ES-I3 (cell line): ENCODE results near the gene MARCO.
"Not testable (repeated sequence)": the region's sequence is repeated elsewhere in the genome, so short reads cannot be mapped to it uniquely, and the experiment has no call there.

ENCODE experiments used
- H3K36me3 ChIP-seq: 2 replicates; pipeline ENCODE4 v1.6.1; 2013; ENCODE audit warnings: mild to moderate bottlenecking, low read length, control low read depth, moderate library complexity; ENCODE audit not compliant: insufficient read depth
- H3K4me1 ChIP-seq: 2 replicates; pipeline ENCODE4 v1.6.1; 2013; ENCODE audit warnings: mild to moderate bottlenecking, control low read depth, low read length; ENCODE audit not compliant: insufficient read depth
- H3K9ac ChIP-seq: 2 replicates; pipeline ENCODE4 v1.6.1; 2013; ENCODE audit warnings: low read depth, mild to moderate bottlenecking, low read length, moderate library complexity
- H3K9me3 ChIP-seq: 2 replicates; pipeline ENCODE4 v1.6.1; 2013; ENCODE audit warnings: mild to moderate bottlenecking, low read length, moderate library complexity; ENCODE audit not compliant: control insufficient read depth, insufficient read depth

MARCO gene

DNA sequence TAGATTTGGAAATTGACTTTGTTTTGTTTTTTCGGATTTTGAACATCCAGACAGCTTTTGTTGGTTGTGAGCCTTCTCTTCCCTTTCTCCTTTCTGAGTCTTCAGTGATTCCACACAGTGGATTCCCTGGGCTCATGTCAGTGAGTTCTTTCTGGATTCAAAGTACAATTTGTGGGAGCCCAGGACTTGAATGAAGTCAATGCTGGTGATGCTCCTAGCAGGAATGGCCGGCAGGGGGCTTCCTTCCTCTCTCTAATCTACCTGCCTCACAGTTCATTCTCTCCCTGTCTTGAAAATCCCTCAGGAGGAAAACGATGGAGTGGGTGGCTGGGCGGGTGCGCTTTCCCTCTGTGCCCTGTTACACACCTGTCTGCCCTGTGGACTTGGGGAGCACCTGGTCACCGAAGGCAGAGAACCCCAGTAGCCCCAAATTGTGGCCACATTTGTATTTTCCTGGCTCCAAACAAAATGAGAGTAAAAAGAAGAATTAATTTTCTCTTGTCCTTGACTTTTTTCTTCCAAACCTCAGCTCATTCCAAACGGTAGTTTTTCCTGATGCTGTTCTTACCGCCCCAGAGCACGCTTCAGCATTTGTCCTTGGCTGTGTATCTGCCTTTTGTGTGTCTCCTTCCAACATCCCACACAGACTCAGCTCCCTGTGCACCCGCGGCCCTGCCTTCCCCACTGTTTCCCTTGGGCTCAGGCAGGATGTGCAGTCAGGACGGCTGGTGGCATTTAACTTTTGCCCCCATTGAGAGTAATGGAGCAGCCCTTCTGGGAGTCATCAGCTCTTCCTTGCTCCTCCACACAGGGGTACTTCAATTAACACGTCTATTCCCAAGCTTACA, 86.6 kb downstream of the MARCO start:
- H3K36me3 ChIP-seq, result no peaks in the 10 kb centered on the region
- no peaks in the 10 kb centered on the region for H3K9me3 ChIP-seq
- H3K9ac ChIP-seq, result no peak overlapping the region
- H3K4me1 ChIP-seq, result peaks cover 5% of the 10 kb centered on the region; the same call in 1 of the 2 replicates

GRCh38 chr2:119029297-119029696, 87.3 kb downstream of the MARCO start:
- Histone ChIP-seq H3K9me3 (no peaks in the 10 kb centered on the region), H3K36me3 (no peaks in the 10 kb centered on the region)

DNA sequence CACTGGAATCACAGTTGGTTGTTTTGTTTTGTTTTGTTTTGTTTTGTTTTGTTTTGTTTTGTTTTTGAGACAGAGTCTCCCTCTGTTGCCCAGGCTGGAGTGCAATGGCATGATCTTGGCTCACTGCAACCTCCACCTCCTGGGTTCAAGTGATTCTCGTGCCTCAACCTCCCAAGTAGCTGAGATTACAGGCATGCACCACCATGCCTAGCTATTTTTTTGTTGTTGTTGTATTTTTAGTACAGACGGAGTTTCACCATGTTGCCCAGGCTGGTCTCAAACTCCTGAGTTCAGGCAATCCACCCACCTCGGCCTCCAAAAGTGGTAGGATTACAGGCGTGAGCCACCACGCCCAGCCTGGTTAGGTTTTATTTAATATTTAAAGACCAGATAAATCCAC, 95.9 kb downstream of the MARCO start:
- not testable (repeated sequence) for H3K4me1 ChIP-seq, H3K9me3 ChIP-seq, H3K9ac ChIP-seq, H3K36me3 ChIP-seq

More at GRCh38 chr2:119029297-119029696, 87.3 kb downstream of the MARCO start:
- peaks cover 5% of the 10 kb centered on the region; the same call in 1 of the 2 replicates for H3K4me1 ChIP-seq
- H3K9ac ChIP-seq, result no peak overlapping the region

DNA sequence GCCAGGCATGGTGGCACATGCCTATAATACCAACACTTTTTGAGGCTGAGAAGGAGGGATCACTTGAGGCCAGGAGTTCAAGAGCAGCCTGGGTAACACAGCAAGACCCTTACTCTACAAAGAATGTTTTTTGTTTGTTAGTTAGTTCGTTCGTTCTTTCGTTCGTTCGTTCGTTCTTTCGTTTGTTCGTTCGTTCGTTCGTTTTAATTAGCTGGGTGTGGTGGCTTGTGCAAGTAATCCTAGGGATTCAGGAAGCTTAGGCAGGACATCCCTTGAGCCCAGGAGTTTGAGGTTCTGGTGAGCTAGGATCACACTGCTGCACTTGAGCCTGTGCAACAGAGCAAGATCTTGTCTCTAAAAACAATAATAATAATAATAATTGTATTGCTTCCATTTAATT, 98.7 kb downstream of the MARCO start:
- Histone ChIP-seq H3K9ac (no peak overlapping the region), H3K36me3 (no peaks in the 10 kb centered on the region), H3K4me1 (no peaks in the 10 kb centered on the region), H3K9me3 (no peaks in the 10 kb centered on the region)
